GM12878 (cell line): ENCODE results near the gene TCF12. TPM values are rescaled to one million over a fixed set of nuclear protein-coding genes. Genes with fewer than 3 reads are reported as not detected.

ENCODE experiments used
- ATAC-seq: fragments of 200-7000 bp; cut with Tn5 transposase; 3 replicates; pipeline ENCODE4 v1.9.1; 2020; ENCODE audit warnings: mild to moderate bottlenecking, moderate library complexity
- BruUV-seq: library from RNA; stranded (reverse); fragments of 400-500 nt; replicated peaks from 2 replicates; lab custom pipeline; 2021; lab: Mats Ljungman, UMichigan
- CTCF ChIA-PET: fragments of 300-600 bp; sonication (Branson Sonifier 250); formaldehyde crosslinking; extraction: SDS; loops from one replicate; lab custom pipeline; 2021; ENCODE audit warnings: inconsistent platforms; lab: Yijun Ruan, JAX
- POLR2A ChIA-PET: fragments of 350-600 bp; formaldehyde crosslinking; extraction: SDS; loops from one replicate; lab custom pipeline; 2021; ENCODE audit warnings: inconsistent platforms; lab: Charles Lee
- RAD21 ChIA-PET: fragments of 300-600 bp; sonication (Branson Sonifier 250); formaldehyde crosslinking; loops from one replicate; lab custom pipeline; 2023; ENCODE audit warnings: antibody characterized with exemption; ENCODE audit not compliant: unreplicated experiment; lab: Charles Lee
- SMC1A ChIA-PET: fragments of 300-600 bp; sonication (Branson Sonifier 250); formaldehyde crosslinking; loops from one replicate; lab custom pipeline; 2023; ENCODE audit not compliant: unreplicated experiment, uncharacterized antibody; lab: Charles Lee
- DNase-seq: peaks from one replicate; pipeline ENCODE4 v3.0.0-alpha.2; 2011; ENCODE audit warnings: low read depth, low spot score
- FAIRE-seq: peaks from 3 replicates; lab custom pipeline; 2011; peaks lifted over from hg19 to GRCh38; lab: Jason Lieb, UNC
- H2AFZ ChIP-seq: 2 replicates; pipeline ENCODE4 v1.6.0; 2011; ENCODE audit warnings: low read depth, low read length, control low read depth; ENCODE audit not compliant: control insufficient read depth
- H3K27ac ChIP-seq: 2 replicates; pipeline ENCODE4 v1.5.1; 2011; ENCODE audit warnings: control low read depth; ENCODE audit not compliant: control insufficient read depth, insufficient read depth
- H3K27me3 ChIP-seq, 2 experiments: replicated peaks in 1 of 2; 2 replicates each; pipeline versions ENCODE4 v1.6.0 to v1.6.1; 2011; ENCODE audit warnings: low read length in 1 of 2; ENCODE audit not compliant: control insufficient read depth in 2 of 2, insufficient read depth in 2 of 2
- H3K36me3 ChIP-seq, 2 experiments: 2 replicates each; pipeline ENCODE4 v1.5.1; 2011; ENCODE audit warnings: low read length in 1 of 2; ENCODE audit not compliant: control insufficient read depth in 2 of 2, insufficient read depth in 2 of 2
- H3K4me1 ChIP-seq: 2 replicates; pipeline ENCODE4 v1.6.1; 2011; ENCODE audit warnings: mild to moderate bottlenecking, low read length, moderate library complexity, mixed read lengths; ENCODE audit not compliant: control insufficient read depth, insufficient read depth
- H3K4me2 ChIP-seq: 2 replicates; pipeline ENCODE4 v1.6.0; 2011; ENCODE audit warnings: control low read depth; ENCODE audit not compliant: control insufficient read depth, insufficient read depth
- H3K4me3 ChIP-seq: fragments of 200-600 bp; sonication (generic); 2 replicates; pipeline ENCODE4 v1.5.1; 2016
- H3K79me2 ChIP-seq: 2 replicates; pipeline ENCODE4 v1.6.0; 2011; ENCODE audit warnings: low read length; ENCODE audit not compliant: control insufficient read depth, insufficient read depth
- H3K9ac ChIP-seq: 2 replicates; pipeline ENCODE4 v1.8.0; 2011; ENCODE audit warnings: low read length, control low read depth, mixed read lengths; ENCODE audit not compliant: control insufficient read depth, insufficient read depth
- H3K9me3 ChIP-seq: replicated peaks from 3 replicates; pipeline ENCODE4 v1.5.1; 2011; ENCODE audit warnings: mild to moderate bottlenecking, low read length; ENCODE audit not compliant: control insufficient read depth, insufficient read depth
- H4K20me1 ChIP-seq: 2 replicates; pipeline ENCODE4 v1.6.0; 2011; ENCODE audit not compliant: control insufficient read depth, insufficient read depth
- ASH2L ChIP-seq: fragments of 300-600, 200-600 bp; sonication (generic); IDR thresholded peaks from 2 replicates; pipeline ENCODE4 v1.6.1; 2017; ENCODE audit warnings: low read depth, mild to moderate bottlenecking, borderline replicate concordance
- BMI1 ChIP-seq: fragments of 450-650 bp; IDR thresholded peaks from 2 replicates; pipeline ENCODE4 v1.6.1; 2016; ENCODE audit warnings: mild to moderate bottlenecking, moderate library complexity, borderline replicate concordance
- CTCF ChIP-seq, 3 experiments: IDR thresholded peaks in 2 of 3; conservative IDR thresholded peaks in 1 of 3; 2 replicates each; pipeline ENCODE4 v1.5.1; 2011; ENCODE audit warnings: low read depth in 3 of 3, low read length in 3 of 3, mild to moderate bottlenecking in 3 of 3, control low read depth in 2 of 3, moderate library complexity in 2 of 3, inconsistent platforms in 1 of 3, mixed read lengths in 1 of 3; ENCODE audit not compliant: control insufficient read depth in 2 of 3, insufficient read depth in 1 of 3; ENCODE audit errors: extremely low read depth in 1 of 3
- ETV6 ChIP-seq, 2 experiments: fragments of 450-650 bp in 1 of 2; IDR thresholded peaks in 1 of 2; conservative IDR thresholded peaks in 1 of 2; 2 replicates each; pipeline ENCODE4 v1.6.1; 2014; ENCODE audit warnings: antibody characterized with exemption in 1 of 2, borderline replicate concordance in 1 of 2, low read depth in 1 of 2, mild to moderate bottlenecking in 1 of 2, moderate library complexity in 1 of 2
- HDAC2 ChIP-seq: fragments of 200-600 bp; sonication (generic); IDR thresholded peaks from 2 replicates; pipeline ENCODE4 v1.6.1; 2017
- JUNB ChIP-seq: IDR thresholded peaks from 2 replicates; pipeline ENCODE4 v1.6.1; 2016; ENCODE audit warnings: antibody characterized with exemption, mild to moderate bottlenecking
- KDM1A ChIP-seq: fragments of 200-600 bp; sonication (generic); IDR thresholded peaks from 2 replicates; pipeline ENCODE4 v1.6.1; 2016; ENCODE audit warnings: borderline replicate concordance
- MEF2A ChIP-seq: IDR thresholded peaks from 2 replicates; pipeline ENCODE4 v1.6.1; 2011; ENCODE audit warnings: low read depth, mild to moderate bottlenecking, low read length, moderate library complexity; ENCODE audit not compliant: insufficient read depth
- NFYA ChIP-seq: IDR thresholded peaks from 2 replicates; pipeline ENCODE4 v1.6.1; 2011; ENCODE audit warnings: low read depth, mild to moderate bottlenecking, low read length, improper control_type of control experiment, borderline replicate concordance
- RAD21 ChIP-seq: IDR thresholded peaks from 2 replicates; pipeline ENCODE4 v1.6.1; 2011; ENCODE audit warnings: mild to moderate bottlenecking, low read depth, low read length, moderate library complexity; ENCODE audit not compliant: insufficient read depth
- RFX5 ChIP-seq: IDR thresholded peaks from 2 replicates; pipeline ENCODE4 v1.6.1; 2011; ENCODE audit warnings: low read depth, low read length, improper control_type of control experiment
- SMAD1 ChIP-seq: fragments of 450-650 bp; IDR thresholded peaks from 2 replicates; pipeline ENCODE4 v1.6.1; 2018; ENCODE audit warnings: mild to moderate bottlenecking, low read depth; ENCODE audit not compliant: partially characterized antibody
- SMC3 ChIP-seq: IDR thresholded peaks from 2 replicates; pipeline ENCODE4 v1.6.1; 2011; ENCODE audit warnings: low read length, improper control_type of control experiment, borderline replicate concordance
- TCF3 ChIP-seq: IDR thresholded peaks from 2 replicates; pipeline ENCODE4 v1.6.1; 2012; ENCODE audit warnings: low read depth, mild to moderate bottlenecking, low read length, borderline replicate concordance; ENCODE audit not compliant: insufficient read depth
- WRNIP1 ChIP-seq: IDR thresholded peaks from 2 replicates; pipeline ENCODE4 v1.6.1; 2011; ENCODE audit warnings: low read depth, low read length, improper control_type of control experiment, borderline replicate concordance
- YY1 ChIP-seq: IDR thresholded peaks from 2 replicates; pipeline ENCODE4 v1.6.1; 2011; ENCODE audit warnings: low read depth, mild to moderate bottlenecking, low read length
- ZBTB33 ChIP-seq: fragments of 450-650 bp; IDR thresholded peaks from 2 replicates; pipeline ENCODE4 v1.6.1; 2017; ENCODE audit warnings: mild to moderate bottlenecking
- ZZZ3 ChIP-seq: IDR thresholded peaks from 2 replicates; pipeline ENCODE4 v1.6.1; 2011; ENCODE audit warnings: low read depth; ENCODE audit not compliant: control insufficient read depth, insufficient read length
- WGBS: methylation state at CpG from one replicate; pipeline ENCODE4 v1.1.6; 2016; ENCODE audit warnings: low lambda C conversion rate; ENCODE audit not compliant: insufficient replicate concordance, insufficient coverage; ENCODE audit errors: missing lambda C conversion rate; 5-methylcytosine and 5-hydroxymethylcytosine counted together
- in situ Hi-C: fragments of 300-500 bp; cut with MboI; formaldehyde crosslinking; loops from 9 replicates; pipeline ENCODE4 v1.14.3; 2018; ENCODE audit warnings: mixed read lengths
- intact Hi-C: fragments of 100-400 bp; cut with micrococcal nuclease; formaldehyde crosslinking; loops from one replicate; pipeline ENCODE4 v1.14.2; 2022; ENCODE audit not compliant: unreplicated experiment
- polyA plus RNA-seq, 11 experiments: library from polyadenylated mRNA; depleted of rRNA in 4 of 11; unstranded in 6 of 11; stranded (reverse) in 5 of 11; fragments of >200 nt; fragmentation: Nextera tagmentation in 4 of 11; fragmentation: Illumina TruSeq in 1 of 11; extraction: Ambion mirVana in 4 of 11; extraction: Trizol in 1 of 11; gene quantifications; 1 replicate in 1 of 11; 2 replicates in 10 of 11; pipeline versions ENCODE4 v1.2.1 to v1.2.3, GENCODE V29; 2011 to 2016; ENCODE audit warnings: inconsistent platforms in 2 of 11, missing spikeins in 2 of 11, low read depth in 1 of 11
- total RNA-seq, 4 experiments: library from RNA; depleted of rRNA in 3 of 4; stranded (reverse); fragments of >200 nt in 3 of 4; fragmentation: Illumina TruSeq in 1 of 4; extraction: Trizol in 1 of 4; gene quantifications; 2 replicates each; pipeline versions ENCODE4 v1.2.1 to v1.2.3, GENCODE V29; 2013 to 2021

The TCF12 gene
- total and polyA plus RNA-seq, 10 of the 15 experiments (the other 5 are each of a cell fraction or from before 2014, with no cell fraction given): 8.2 to 70.9 (median 49.5) TPM

- Histone ChIP-seq H3K4me2 (no peak overlapping the region), H4K20me1 (no peaks in the 10 kb centered on the region), H3K4me1 (peaks cover 7% of the 10 kb centered on the region), H3K36me3 (no peaks in the 10 kb centered on the region), H3K4me3 (no peak overlapping the region), H3K79me2 (peaks cover 6% of the 10 kb centered on the region), H3K27me3 (no peaks in the 10 kb centered on the region), H3K9ac (no peak overlapping the region), H3K27ac (peak overlapping the region; percentile 65; the same call in 1 of the 2 replicates), H2AFZ (no peak overlapping the region), H3K9me3 (no peaks in the 10 kb centered on the region)
- 89% methylated on average over 5 of the region's 5 CpGs for WGBS
- intact Hi-C loops: loop anchor here (10.0 kb wide), 1 partner anchor 165 kb away; the partner anchor contains the start of gene TCF12
- ChIA-PET SMC1A (interaction anchor here (0.8 to 1.5 kb wide), 8 partner anchors 11 to 59 kb away, joined by 3 to 5 read pairs (median 3); no protein-coding TSS in a partner anchor), POLR2A (interaction anchor here (0.6 kb wide), 1 partner anchor 10 kb away, joined by 4 read pairs; no protein-coding TSS in a partner anchor), RAD21 (interaction anchor here (1.1 kb wide), 1 partner anchor 56 kb away, joined by 4 read pairs; no protein-coding TSS in a partner anchor), CTCF (interaction anchor here (0.9 kb wide), 1 partner anchor 179 kb away, joined by 3 read pairs; no protein-coding TSS in a partner anchor)
- FAIRE-seq (no peak), ATAC-seq (0 out of 3 replicates have a peak, but pooled peaks have one; percentile 29), DNase-seq (no peak)
- in situ Hi-C loops: no loop called here
- BruUV-seq: no TSS peak
- no peak for TF ChIP-seq ETV6 (conservative IDR thresholded peaks at IDR 0.05 in 1 of 2, IDR thresholded peaks at IDR 0.05 in 1 of 2; ENCODE audit: borderline replicate concordance in 1 of 2, low read depth in 1 of 2)
- TF ChIP-seq MEF2A: no peak
- TF ChIP-seq TCF3: no peak
- peak; percentile 46; the same call in 1 of the 2 replicates for TF ChIP-seq RAD21
- TF ChIP-seq KDM1A: no peak
- TF ChIP-seq CTCF (IDR thresholded peaks at IDR 0.05 in 2 of 3, conservative IDR thresholded peaks at IDR 0.05 in 1 of 3; ENCODE audit: control insufficient read depth in 2 of 3, extremely low read depth in 1 of 3, insufficient read depth in 1 of 3, low read depth in 3 of 3, low read length in 3 of 3): 0 out of 6 replicates have a peak, but pooled peaks of 1 of the 3 experiments have one; percentile 13
- no peak for TF ChIP-seq JUNB
- no peak for TF ChIP-seq ZZZ3
- TF ChIP-seq SMAD1: no peak
- no peak for TF ChIP-seq RFX5
- TF ChIP-seq ASH2L: no peak
- no peak for TF ChIP-seq HDAC2
- TF ChIP-seq SMC3: no peak
- TF ChIP-seq NFYA: no peak
- no peak for TF ChIP-seq ZBTB33
- no peak for TF ChIP-seq YY1
- no peak for TF ChIP-seq WRNIP1
- TF ChIP-seq BMI1: no peak
These were observed 161.0 kb downstream of the TCF12 start for GRCh38 chr15:57079446-57079845.
